Endothelial cell of umbilical vein (primary cell): ENCODE data around the gene PDPN.

Source experiments
- CTCF ChIP-seq, 2 donors: IDR thresholded peaks; 1 replicate in 1 of 2; 2 replicates in 1 of 2; pipeline ENCODE4 v1.5.1; 2011; ENCODE audit warnings: low read length in 2 of 2, mild to moderate bottlenecking in 2 of 2, moderate library complexity in 2 of 2, control low read depth in 1 of 2, inconsistent platforms in 1 of 2, low read depth in 1 of 2; ENCODE audit not compliant: insufficient read depth in 1 of 2; ENCODE audit errors: extremely low read depth in 1 of 2
- EZH2 ChIP-seq: IDR thresholded peaks from 2 replicates; pipeline ENCODE4 v1.6.1; 2012; ENCODE audit warnings: borderline replicate concordance, low read depth, mild to moderate bottlenecking, moderate library complexity, low read length, inconsistent platforms; ENCODE audit not compliant: severe bottlenecking
- FOS ChIP-seq: IDR thresholded peaks from 2 replicates; pipeline ENCODE4 v1.6.1; 2011; ENCODE audit warnings: mild to moderate bottlenecking, low read length, moderate library complexity, borderline replicate concordance; ENCODE audit not compliant: insufficient read depth
- JUN ChIP-seq: IDR thresholded peaks from 2 replicates; pipeline ENCODE4 v1.6.1; 2011; ENCODE audit warnings: borderline replicate concordance, low read depth; ENCODE audit not compliant: insufficient read length, insufficient read depth
- MAX ChIP-seq: IDR thresholded peaks from 2 replicates; pipeline ENCODE4 v1.6.1; 2011; ENCODE audit not compliant: insufficient read depth, insufficient read length
- MYC ChIP-seq: IDR thresholded peaks from one replicate; pipeline ENCODE4 v1.6.1; 2011; ENCODE audit warnings: mild to moderate bottlenecking, low read depth, low read length
- POLR2A ChIP-seq: IDR thresholded peaks from 2 replicates; pipeline ENCODE4 v1.6.1; 2012; ENCODE audit warnings: low read depth, mild to moderate bottlenecking, control low read depth, low read length
- POLR2AphosphoS5 ChIP-seq: IDR thresholded peaks from 2 replicates; pipeline ENCODE4 v1.6.1; 2012; ENCODE audit warnings: low read depth, mild to moderate bottlenecking, control low read depth, low read length, moderate library complexity; ENCODE audit not compliant: insufficient read depth

GRCh38 chr1:13617108-13617507 is 33.5 kb downstream of the PDPN start:
- TF ChIP-seq CTCF (IDR thresholded peaks at IDR 0.05; ENCODE audit: extremely low read depth in 1 of 2, insufficient read depth in 1 of 2, low read depth in 1 of 2, low read length in 2 of 2) (no peak), POLR2A (no peak), EZH2 (no peak), POLR2AphosphoS5 (no peak), MYC (no peak), MAX (no peak), JUN (no peak), FOS (no peak)
